Epithelial cell of proximal tubule (primary cell): ENCODE data around the gene ADRA2B. TPM values are rescaled to one million over a fixed set of nuclear protein-coding genes. Genes with fewer than 3 reads are reported as not detected.

ENCODE experiments used
- DNase-seq: peaks from one replicate; pipeline ENCODE4 v3.0.0-alpha.2; 2011; ENCODE audit warnings: low read depth
- H3K4me3 ChIP-seq: 2 replicates; pipeline ENCODE4 v1.5.1; 2011; ENCODE audit warnings: low read depth, mild to moderate bottlenecking, low read length
- CTCF ChIP-seq: conservative IDR thresholded peaks from 2 replicates; pipeline ENCODE4 v1.5.1; 2012; ENCODE audit warnings: low read depth, mild to moderate bottlenecking, low read length
- total RNA-seq: library from RNA; depleted of rRNA; stranded (reverse); fragments of >200 nt; gene quantifications from 2 replicates; pipeline ENCODE4 v1.2.3, GENCODE V29; 2015

Gene ADRA2B
- total RNA-seq, 1 donor from 2014 or later: 0.23 TPM

GRCh38 chr2:96153291-96153713 lies 36.9 kb upstream of the ADRA2B start:
- no peak for TF ChIP-seq CTCF
- DNase-seq: no peak
- no peak overlapping the region for H3K4me3 ChIP-seq

- no peak for TF ChIP-seq CTCF
- no peak for DNase-seq
- H3K4me3 ChIP-seq: no peak overlapping the region
Measured at GRCh38 chr2:96152304-96153161, 36.2 kb upstream of the ADRA2B start.

- H3K4me3 ChIP-seq: no peak overlapping the region
- DNase-seq: no peak
- TF ChIP-seq CTCF: no peak
Measured at GRCh38 chr2:96151595-96152303, 35.4 kb upstream of the ADRA2B start.

GRCh38 chr2:96150791-96151594 lies 34.6 kb upstream of the ADRA2B start:
- H3K4me3 ChIP-seq: no peak overlapping the region
- TF ChIP-seq CTCF: no peak
- no peak for DNase-seq

- no peak for DNase-seq
- H3K4me3 ChIP-seq: no peak overlapping the region
- no peak for TF ChIP-seq CTCF
Measured at GRCh38 chr2:96150007-96150640, 33.8 kb upstream of the ADRA2B start.

- no peak overlapping the region for H3K4me3 ChIP-seq
- DNase-seq: no peak
- TF ChIP-seq CTCF: no peak
Measured at GRCh38 chr2:96148410-96149217, 32.2 kb upstream of the ADRA2B start.
